Fibroblast of skin of abdomen (primary cell): ENCODE data around the gene PKHD1.
A peak's percentile ranks its signal among the peaks of the same experiment; 100 is the strongest.
"Not testable (repeated sequence)": the region's sequence is repeated elsewhere in the genome, so short reads cannot be mapped to it uniquely, and the experiment has no call there.

Source experiments
- DNase-seq: peaks from one replicate; pipeline ENCODE4 v3.0.0-alpha.2; 2013

PKHD1 gene

GRCh38 chr6:51989789-51990188 is 97.6 kb downstream of the PKHD1 start:
- no peak for DNase-seq

GRCh38 chr6:51986864-51987263 is 100.5 kb downstream of the PKHD1 start:
- no peak for DNase-seq

- no peak for DNase-seq
Observed at GRCh38 chr6:51983564-51983963, 103.8 kb downstream of the PKHD1 start.

GRCh38 chr6:51982695-51983094 is 104.7 kb downstream of the PKHD1 start:
- DNase-seq: not testable (repeated sequence)

- no peak for DNase-seq
Observed at GRCh38 chr6:51976374-51976773, 111.0 kb downstream of the PKHD1 start.

- no peak for DNase-seq
Observed at GRCh38 chr6:51972659-51973058, 114.8 kb downstream of the PKHD1 start.

- DNase-seq: no peak
Observed at GRCh38 chr6:51968265-51968664, 119.1 kb downstream of the PKHD1 start.

GRCh38 chr6:51965222-51965801 is 122.1 kb downstream of the PKHD1 start:
- DNase-seq: no peak

- no peak for DNase-seq
Observed at GRCh38 chr6:51963980-51964379, 123.4 kb downstream of the PKHD1 start.

GRCh38 chr6:51962354-51962753 is 125.1 kb downstream of the PKHD1 start:
- no peak for DNase-seq

GRCh38 chr6:51960419-51960818 is 127.0 kb downstream of the PKHD1 start:
- DNase-seq: no peak

GRCh38 chr6:51959744-51960383 is 127.5 kb downstream of the PKHD1 start:
- peak; percentile 39 for DNase-seq

- DNase-seq: no peak
Observed at GRCh38 chr6:51954681-51955080, 132.7 kb downstream of the PKHD1 start.

GRCh38 chr6:51953246-51953645 is 134.2 kb downstream of the PKHD1 start:
- no peak for DNase-seq

GRCh38 chr6:51951924-51952323 is 135.5 kb downstream of the PKHD1 start:
- DNase-seq: no peak

GRCh38 chr6:51949526-51949925 is 137.9 kb downstream of the PKHD1 start:
- DNase-seq: no peak

- not testable (repeated sequence) for DNase-seq
Observed at GRCh38 chr6:51939695-51940094, 147.7 kb downstream of the PKHD1 start.

GRCh38 chr6:51936531-51937290 is 150.7 kb downstream of the PKHD1 start:
- no peak for DNase-seq

- DNase-seq: no peak
Observed at GRCh38 chr6:51934098-51934497, 153.3 kb downstream of the PKHD1 start.

- no peak for DNase-seq
Observed at GRCh38 chr6:51932956-51933355, 154.5 kb downstream of the PKHD1 start.

- no peak for DNase-seq
Observed at GRCh38 chr6:51930602-51931001, 156.8 kb downstream of the PKHD1 start.

GRCh38 chr6:51929934-51930574 is 157.4 kb downstream of the PKHD1 start:
- DNase-seq: no peak

- no peak for DNase-seq
Observed at GRCh38 chr6:51928320-51928719, 159.1 kb downstream of the PKHD1 start.
